Esophagus muscularis mucosa (tissue), 4 donors: ENCODE data around the gene MACROD2. TPM values are rescaled to one million over a fixed set of nuclear protein-coding genes. Genes with fewer than 3 reads are reported as not detected.

Experiments
- DNase-seq: peaks from one replicate; pipeline ENCODE4 v3.0.0-alpha.2; 2017; ENCODE audit errors: extremely low spot score
- H3K27ac ChIP-seq, 4 donors: fragments of 200-600 bp; sonication (generic); replicated peaks in 1 of 4; 1 replicate in 3 of 4; 2 replicates in 1 of 4; pipeline ENCODE4 v1.5.1; 2016 to 2019; ENCODE audit warnings: mild to moderate bottlenecking in 1 of 4
- H3K27me3 ChIP-seq, 4 donors: fragments of 200-600 bp; sonication (generic); one replicate each; pipeline versions ENCODE4 v1.5.1 to v1.6.0; 2016 to 2019
- H3K36me3 ChIP-seq, 4 donors: fragments of 200-600 bp; sonication (generic); one replicate each; pipeline ENCODE4 v1.5.1; 2016 to 2019
- H3K4me1 ChIP-seq, 4 donors: fragments of 200-600 bp; sonication (generic); one replicate each; pipeline ENCODE4 v1.5.1; 2016 to 2019
- H3K4me3 ChIP-seq, 4 donors: fragments of 200-600 bp; sonication (generic); 1 replicate in 2 of 4; 2 replicates in 2 of 4; pipeline ENCODE4 v1.5.1; 2016 to 2019; ENCODE audit warnings: mild to moderate bottlenecking in 4 of 4, moderate library complexity in 1 of 4
- H3K9me3 ChIP-seq, 4 donors: fragments of 200-600 bp; sonication (generic); 1 replicate in 3 of 4; 2 replicates in 1 of 4; pipeline ENCODE4 v1.5.1; 2016 to 2019
- CTCF ChIP-seq, 3 experiments: fragments of 200-600 bp in 2 of 3; fragments of 450-650 bp in 1 of 3; sonication (generic) in 2 of 3; IDR thresholded peaks; one replicate each; pipeline ENCODE4 v1.5.1; 2017 to 2019; ENCODE audit warnings: antibody characterized with exemption in 3 of 3, mild to moderate bottlenecking in 2 of 3, moderate library complexity in 1 of 3
- EP300 ChIP-seq: sonication (generic); formaldehyde crosslinking; IDR thresholded peaks from one replicate; pipeline ENCODE4 v1.6.1; 2017; ENCODE audit warnings: antibody characterized with exemption
- POLR2A ChIP-seq: fragments of 450-650 bp; IDR thresholded peaks from one replicate; pipeline ENCODE4 v1.6.1; 2017; ENCODE audit warnings: antibody characterized with exemption, moderate library complexity, mild to moderate bottlenecking, low read depth
- POLR2AphosphoS5 ChIP-seq, 2 donors: sonication (generic); formaldehyde crosslinking; IDR thresholded peaks; one replicate each; pipeline ENCODE4 v1.6.1; 2017; ENCODE audit warnings: antibody characterized with exemption in 2 of 2
- WGBS: methylation state at CpG from one replicate; pipeline ENCODE4 v1.1.5; 2018; 5-methylcytosine and 5-hydroxymethylcytosine counted together
- intact Hi-C: fragments of 100-400 bp; cut with DNase I; formaldehyde crosslinking; loops from one replicate; pipeline ENCODE4 v1.15.1; 2023
- total RNA-seq, 4 donors: library from RNA; depleted of rRNA; stranded (reverse); fragments of >200 nt; gene quantifications; one replicate each; pipeline versions ENCODE4 v1.1.0 to v1.2.1, GENCODE V29; 2016

Gene MACROD2
- total RNA-seq, 4 donors from 2014 or later, result 1.4 to 3.6 (median 2.6) TPM

GRCh38 chr20:14470977-14471661 lies 475.8 kb downstream of the MACROD2 start:
- WGBS, result 87% methylated on average over 8 of the region's 10 CpGs
- intact Hi-C loops, result no loop called here

GRCh38 chr20:14477125-14477524 lies 481.8 kb downstream of the MACROD2 start:
- intact Hi-C loops, result no loop called here
- Histone ChIP-seq H3K27ac (no peak overlapping the region), H3K4me1 (no peaks in the 10 kb centered on the region), H3K9me3 (no peaks in the 10 kb centered on the region), H3K36me3 (no peaks in the 10 kb centered on the region), H3K27me3 (no peaks in the 10 kb centered on the region), H3K4me3 (no peak overlapping the region)
- no peak for TF ChIP-seq POLR2A
- TF ChIP-seq EP300, result no peak
- TF ChIP-seq CTCF (IDR thresholded peaks at IDR 0.05), result no peak
- no peak for TF ChIP-seq POLR2AphosphoS5 (IDR thresholded peaks at IDR 0.05)
- WGBS, result 90% methylated on average over 3 of the region's 3 CpGs
- DNase-seq, result no peak

More at GRCh38 chr20:14470977-14471661, 475.8 kb downstream of the MACROD2 start:
- H3K4me3 ChIP-seq, result no peak overlapping the region
- no peaks in the 10 kb centered on the region for H3K4me1 ChIP-seq
- no peak for DNase-seq
- no peaks in the 10 kb centered on the region for H3K9me3 ChIP-seq
- no peak overlapping the region for H3K27ac ChIP-seq
- TF ChIP-seq EP300, result no peak
- no peak for TF ChIP-seq POLR2A
- TF ChIP-seq POLR2AphosphoS5 (IDR thresholded peaks at IDR 0.05), result no peak
- no peak for TF ChIP-seq CTCF (IDR thresholded peaks at IDR 0.05)
- no peaks in the 10 kb centered on the region for H3K27me3 ChIP-seq
- H3K36me3 ChIP-seq, result no peaks in the 10 kb centered on the region

GRCh38 chr20:14478126-14478525 lies 482.8 kb downstream of the MACROD2 start:
- intact Hi-C loops, result no loop called here
- no peak for TF ChIP-seq POLR2AphosphoS5 (IDR thresholded peaks at IDR 0.05)
- no peak for TF ChIP-seq POLR2A
- TF ChIP-seq CTCF (IDR thresholded peaks at IDR 0.05), result no peak
- TF ChIP-seq EP300, result no peak
- Histone ChIP-seq H3K4me1 (no peaks in the 10 kb centered on the region), H3K27me3 (no peaks in the 10 kb centered on the region), H3K27ac (no peak overlapping the region), H3K4me3 (no peak overlapping the region), H3K36me3 (no peaks in the 10 kb centered on the region), H3K9me3 (no peaks in the 10 kb centered on the region)
- DNase-seq, result no peak

GRCh38 chr20:14481863-14482262 lies 486.5 kb downstream of the MACROD2 start:
- Histone ChIP-seq H3K4me1 (no peaks in the 10 kb centered on the region), H3K4me3 (no peak overlapping the region), H3K36me3 (no peaks in the 10 kb centered on the region), H3K27ac (no peak overlapping the region), H3K9me3 (no peaks in the 10 kb centered on the region), H3K27me3 (no peaks in the 10 kb centered on the region)
- TF ChIP-seq POLR2AphosphoS5 (IDR thresholded peaks at IDR 0.05), result no peak
- TF ChIP-seq POLR2A, result no peak
- TF ChIP-seq EP300, result no peak
- TF ChIP-seq CTCF (IDR thresholded peaks at IDR 0.05), result no peak
- intact Hi-C loops, result no loop called here
- WGBS, result 78% methylated on average over 3 of the region's 3 CpGs
- DNase-seq, result no peak

- Histone ChIP-seq H3K4me1 (no peaks in the 10 kb centered on the region), H3K9me3 (no peaks in the 10 kb centered on the region), H3K36me3 (no peaks in the 10 kb centered on the region), H3K27me3 (no peaks in the 10 kb centered on the region), H3K4me3 (no peak overlapping the region), H3K27ac (no peak overlapping the region)
- intact Hi-C loops, result no loop called here
- DNase-seq, result no peak
- TF ChIP-seq EP300 (no peak), POLR2A (no peak), POLR2AphosphoS5 (IDR thresholded peaks at IDR 0.05) (no peak), CTCF (IDR thresholded peaks at IDR 0.05) (no peak)
Measured at GRCh38 chr20:14488212-14488611, 492.9 kb downstream of the MACROD2 start.
